ENCODE results near the gene ATF2.

DNA sequence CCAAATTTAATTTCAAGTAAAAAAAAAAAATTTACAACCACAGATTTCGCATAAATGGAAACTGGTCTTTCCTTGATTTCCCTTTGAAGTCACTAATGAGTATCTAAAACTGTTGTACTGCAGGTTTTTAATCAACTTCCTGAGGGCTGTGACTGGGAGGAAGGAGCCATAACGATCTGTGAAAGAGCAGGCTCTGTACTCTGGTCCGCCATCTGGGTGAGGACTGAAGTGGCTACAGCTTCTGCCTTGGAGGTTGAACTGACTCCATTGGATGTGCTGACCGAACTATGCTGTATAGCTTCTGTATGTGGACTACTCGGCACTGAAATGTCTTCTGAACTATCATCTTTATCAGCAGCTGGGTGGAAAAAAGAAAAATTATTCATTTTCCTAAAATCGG lies 93.5 kb downstream of the ATF2 start:
- TF ChIP-seq, protein P1, sequence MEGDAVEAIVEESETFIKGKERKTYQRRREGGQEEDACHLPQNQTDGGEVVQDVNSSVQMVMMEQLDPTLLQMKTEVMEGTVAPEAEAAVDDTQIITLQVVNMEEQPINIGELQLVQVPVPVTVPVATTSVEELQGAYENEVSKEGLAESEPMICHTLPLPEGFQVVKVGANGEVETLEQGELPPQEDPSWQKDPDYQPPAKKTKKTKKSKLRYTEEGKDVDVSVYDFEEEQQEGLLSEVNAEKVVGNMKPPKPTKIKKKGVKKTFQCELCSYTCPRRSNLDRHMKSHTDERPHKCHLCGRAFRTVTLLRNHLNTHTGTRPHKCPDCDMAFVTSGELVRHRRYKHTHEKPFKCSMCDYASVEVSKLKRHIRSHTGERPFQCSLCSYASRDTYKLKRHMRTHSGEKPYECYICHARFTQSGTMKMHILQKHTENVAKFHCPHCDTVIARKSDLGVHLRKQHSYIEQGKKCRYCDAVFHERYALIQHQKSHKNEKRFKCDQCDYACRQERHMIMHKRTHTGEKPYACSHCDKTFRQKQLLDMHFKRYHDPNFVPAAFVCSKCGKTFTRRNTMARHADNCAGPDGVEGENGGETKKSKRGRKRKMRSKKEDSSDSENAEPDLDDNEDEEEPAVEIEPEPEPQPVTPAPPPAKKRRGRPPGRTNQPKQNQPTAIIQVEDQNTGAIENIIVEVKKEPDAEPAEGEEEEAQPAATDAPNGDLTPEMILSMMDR (IDR thresholded peaks at IDR 0.05; ENCODE audit: insufficient read depth, low read length, poor library complexity, severe bottlenecking): no peak
- TF ChIP-seq EZH2phosphoT487 (conservative IDR thresholded peaks at IDR 0.05; ENCODE audit: low read length): no peak

Data from SU-DHL-6 (cell line).